ENCODE data around the gene WDR41.
"Not testable (repeated sequence)": the region's sequence is repeated elsewhere in the genome, so short reads cannot be mapped to it uniquely, and the experiment has no call there.

The WDR41 gene

DNA sequence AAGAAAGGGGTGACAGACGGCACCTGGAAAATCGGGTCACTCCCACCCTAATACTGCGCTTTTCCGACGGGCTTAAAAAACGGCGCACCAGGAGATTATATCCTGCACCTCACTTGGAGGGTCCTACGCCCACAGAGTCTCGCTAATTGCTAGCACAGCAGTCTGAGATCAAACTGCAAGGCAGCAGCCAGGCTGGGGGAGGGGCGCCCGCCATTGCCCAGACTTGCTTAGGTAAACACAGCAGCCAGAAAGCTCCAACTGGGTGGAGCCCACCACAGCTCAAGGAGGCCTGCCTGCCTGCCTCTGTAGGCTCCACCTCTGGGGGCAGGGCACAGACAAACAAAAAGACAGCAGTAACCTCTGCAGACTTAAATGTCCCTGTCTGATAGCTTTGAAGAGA lies 17.1 kb downstream of the WDR41 start:
- H3K4me3 Mint-ChIP-seq; H3K27ac Mint-ChIP-seq; H3K4me1 Mint-ChIP-seq (ENCODE audit: low read depth); H3K9me3 Mint-ChIP-seq; H3K27me3 Mint-ChIP-seq (ENCODE audit: low read depth): not testable (repeated sequence)
- peaks cover 14% of the 10 kb centered on the region for H3K36me3 Mint-ChIP-seq (ENCODE audit: low read depth)

DNA sequence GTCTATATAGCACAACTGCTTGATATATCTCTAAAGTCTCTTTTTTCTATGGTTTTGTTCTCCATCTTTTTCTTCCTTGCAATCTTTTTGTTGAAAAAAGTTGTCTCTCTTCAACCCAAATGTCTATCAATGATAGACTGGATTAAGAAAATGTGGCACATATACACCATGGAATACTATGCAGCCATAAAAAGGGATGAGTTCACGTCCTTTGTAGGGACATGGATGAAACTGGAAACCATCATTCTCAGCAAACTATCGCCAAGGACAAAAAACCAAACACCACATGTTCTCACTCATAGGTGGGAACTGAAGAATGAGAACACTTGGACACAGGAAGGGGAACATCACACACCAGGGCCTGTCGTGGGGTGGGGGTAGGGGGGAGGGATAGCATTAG lies 23.2 kb downstream of the WDR41 start:
- H3K27ac Mint-ChIP-seq; H3K27me3 Mint-ChIP-seq (ENCODE audit: low read depth); H3K4me3 Mint-ChIP-seq; H3K4me1 Mint-ChIP-seq (ENCODE audit: low read depth): not testable (repeated sequence)
- Mint-ChIP-seq H3K9me3 (peaks cover 14% of the 10 kb centered on the region), H3K36me3 (ENCODE audit: low read depth) (peaks cover 13% of the 10 kb centered on the region)

- H3K4me3 Mint-ChIP-seq: no peak overlapping the region
- H3K36me3 Mint-ChIP-seq (ENCODE audit: low read depth): no peaks in the 10 kb centered on the region
- no peaks in the 10 kb centered on the region for H3K27me3 Mint-ChIP-seq (ENCODE audit: low read depth)
- H3K27ac Mint-ChIP-seq: no peak overlapping the region
- H3K4me1 Mint-ChIP-seq (ENCODE audit: low read depth): peaks cover 3% of the 10 kb centered on the region
- H3K9me3 Mint-ChIP-seq: peaks cover 4% of the 10 kb centered on the region
Measured at GRCh38 chr5:77463905-77464304, 28.2 kb downstream of the WDR41 start.

GRCh38 chr5:77461287-77461686 lies 30.8 kb downstream of the WDR41 start:
- Mint-ChIP-seq H3K27me3 (ENCODE audit: low read depth) (no peaks in the 10 kb centered on the region), H3K9me3 (no peaks in the 10 kb centered on the region), H3K4me1 (ENCODE audit: low read depth) (peaks cover 3% of the 10 kb centered on the region), H3K4me3 (no peak overlapping the region), H3K36me3 (ENCODE audit: low read depth) (no peaks in the 10 kb centered on the region), H3K27ac (no peak overlapping the region)

- Mint-ChIP-seq H3K27me3 (ENCODE audit: low read depth) (no peaks in the 10 kb centered on the region), H3K4me1 (ENCODE audit: low read depth) (no peaks in the 10 kb centered on the region), H3K36me3 (ENCODE audit: low read depth) (peaks cover 3% of the 10 kb centered on the region), H3K27ac (no peak overlapping the region), H3K9me3 (no peaks in the 10 kb centered on the region), H3K4me3 (no peak overlapping the region)
Measured at GRCh38 chr5:77454123-77454522, 38.0 kb downstream of the WDR41 start.

DNA sequence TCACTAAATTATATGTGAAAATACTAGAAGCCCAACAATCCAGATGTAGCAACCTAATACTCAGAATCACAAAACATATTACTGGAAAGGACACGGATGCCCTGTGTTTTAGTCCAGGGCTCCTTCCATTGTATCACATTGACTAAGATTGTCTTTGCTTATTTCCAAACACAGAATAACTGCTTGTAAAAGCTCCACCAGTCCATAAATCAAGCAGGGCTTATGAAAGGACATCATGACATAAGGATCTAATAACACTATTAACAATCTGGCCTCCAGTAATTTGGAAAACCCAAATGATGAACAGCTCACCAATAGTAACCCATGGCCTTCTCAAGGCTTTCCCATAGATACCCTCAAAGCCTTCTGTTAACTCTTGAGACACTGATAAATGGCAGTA lies 39.8 kb downstream of the WDR41 start:
- Mint-ChIP-seq H3K4me1 (ENCODE audit: low read depth) (no peaks in the 10 kb centered on the region), H3K36me3 (ENCODE audit: low read depth) (peaks cover 6% of the 10 kb centered on the region), H3K27me3 (ENCODE audit: low read depth) (no peaks in the 10 kb centered on the region), H3K4me3 (no peak overlapping the region), H3K9me3 (peaks cover 2% of the 10 kb centered on the region), H3K27ac (no peak overlapping the region)

DNA sequence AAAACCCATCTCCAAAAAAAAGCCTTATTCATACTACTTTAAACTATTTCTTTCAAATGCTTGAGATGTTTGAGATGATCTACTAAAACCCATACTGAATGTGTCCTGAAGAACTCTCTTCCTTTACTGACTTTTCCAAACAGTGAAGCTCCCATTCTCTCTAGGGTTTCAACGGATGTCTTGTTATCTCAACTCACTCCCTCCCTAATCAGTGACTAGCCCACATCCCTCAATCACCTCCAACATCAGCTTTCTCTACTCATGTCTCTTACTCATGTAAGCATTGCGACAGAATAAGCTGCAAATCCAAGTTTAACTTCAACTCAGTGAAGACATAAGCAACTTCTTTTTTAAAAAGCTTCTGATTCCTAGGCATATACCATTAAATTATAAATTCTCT lies 42.1 kb downstream of the WDR41 start:
- no peak overlapping the region for H3K27ac Mint-ChIP-seq
- H3K4me1 Mint-ChIP-seq (ENCODE audit: low read depth): no peaks in the 10 kb centered on the region
- no peak overlapping the region for H3K4me3 Mint-ChIP-seq
- peaks cover 14% of the 10 kb centered on the region for H3K36me3 Mint-ChIP-seq (ENCODE audit: low read depth)
- H3K27me3 Mint-ChIP-seq (ENCODE audit: low read depth): no peaks in the 10 kb centered on the region
- peaks cover 5% of the 10 kb centered on the region for H3K9me3 Mint-ChIP-seq

GRCh38 chr5:77449277-77449676 lies 42.8 kb downstream of the WDR41 start:
- no peaks in the 10 kb centered on the region for H3K27me3 Mint-ChIP-seq (ENCODE audit: low read depth)
- no peak overlapping the region for H3K4me3 Mint-ChIP-seq
- peaks cover 17% of the 10 kb centered on the region for H3K36me3 Mint-ChIP-seq (ENCODE audit: low read depth)
- no peak overlapping the region for H3K27ac Mint-ChIP-seq
- H3K4me1 Mint-ChIP-seq (ENCODE audit: low read depth): no peaks in the 10 kb centered on the region
- H3K9me3 Mint-ChIP-seq: peaks cover 5% of the 10 kb centered on the region

DNA sequence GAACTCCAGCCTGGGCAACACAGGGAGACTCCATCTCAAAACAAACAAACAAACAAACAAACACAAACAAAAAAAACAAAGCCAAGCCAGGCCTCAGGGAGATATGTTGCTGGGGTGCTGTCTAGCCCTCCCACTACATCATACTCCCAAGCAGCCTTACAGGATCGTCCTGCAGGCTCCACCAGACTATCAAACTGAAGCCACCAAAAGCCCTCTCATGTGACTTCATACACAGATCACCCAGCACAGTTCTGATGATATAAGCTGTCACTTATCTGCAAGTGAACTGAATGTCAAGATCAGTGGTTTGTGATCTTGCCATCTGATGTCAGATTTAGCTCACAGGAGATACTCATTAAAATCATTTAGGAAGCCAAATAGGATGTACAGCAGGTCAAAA lies 43.3 kb downstream of the WDR41 start:
- Mint-ChIP-seq H3K36me3 (ENCODE audit: low read depth) (peaks cover 19% of the 10 kb centered on the region), H3K4me3 (no peak overlapping the region), H3K27me3 (ENCODE audit: low read depth) (no peaks in the 10 kb centered on the region), H3K4me1 (ENCODE audit: low read depth) (no peaks in the 10 kb centered on the region), H3K27ac (no peak overlapping the region), H3K9me3 (peaks cover 5% of the 10 kb centered on the region)

DNA sequence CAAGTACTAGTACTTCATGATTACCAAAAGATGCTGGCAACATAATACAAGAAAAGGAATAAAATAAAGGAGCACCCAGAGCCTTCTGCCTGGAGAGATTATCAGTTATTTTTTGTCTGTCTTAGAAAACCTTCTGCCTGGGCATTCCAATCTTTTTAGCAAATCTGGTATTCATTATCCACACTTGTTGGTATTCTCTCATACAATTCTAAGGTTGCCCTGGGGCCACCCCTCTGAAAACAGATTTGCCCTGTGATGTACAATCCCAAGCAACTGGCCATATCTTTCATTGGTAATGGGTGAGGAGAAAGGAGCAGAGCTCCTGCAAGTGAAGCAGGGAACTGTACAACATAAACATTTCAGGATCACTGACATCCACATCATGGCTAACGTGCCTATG lies 47.8 kb downstream of the WDR41 start:
- Mint-ChIP-seq H3K27me3 (ENCODE audit: low read depth) (no peaks in the 10 kb centered on the region), H3K4me1 (ENCODE audit: low read depth) (no peaks in the 10 kb centered on the region), H3K36me3 (ENCODE audit: low read depth) (peaks cover 15% of the 10 kb centered on the region), H3K4me3 (no peak overlapping the region), H3K27ac (no peak overlapping the region), H3K9me3 (peaks cover 5% of the 10 kb centered on the region)

GRCh38 chr5:77443670-77444069 lies 48.4 kb downstream of the WDR41 start:
- H3K4me1 Mint-ChIP-seq (ENCODE audit: low read depth): no peaks in the 10 kb centered on the region
- no peaks in the 10 kb centered on the region for H3K27me3 Mint-ChIP-seq (ENCODE audit: low read depth)
- H3K9me3 Mint-ChIP-seq: peaks cover 5% of the 10 kb centered on the region
- H3K4me3 Mint-ChIP-seq: no peak overlapping the region
- H3K36me3 Mint-ChIP-seq (ENCODE audit: low read depth): peaks cover 15% of the 10 kb centered on the region
- no peak overlapping the region for H3K27ac Mint-ChIP-seq

DNA sequence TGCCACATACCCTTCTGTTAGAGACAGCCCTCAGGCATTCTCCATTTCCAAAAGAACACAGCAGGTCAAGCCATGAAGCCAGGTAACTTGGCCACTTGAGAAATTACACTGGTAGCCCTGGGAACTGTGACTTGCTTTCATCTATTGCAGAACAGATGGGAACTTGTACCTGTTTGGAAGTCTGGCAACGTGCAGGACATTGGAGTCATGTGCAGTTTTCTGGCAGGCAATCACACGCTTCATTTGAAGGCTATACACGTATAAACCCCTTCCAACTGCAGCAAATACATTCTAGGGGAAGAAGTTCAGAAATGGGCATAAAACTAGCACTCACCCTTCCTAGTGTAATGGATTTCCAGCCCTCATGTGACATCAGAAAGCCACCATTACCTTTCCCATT lies 54.0 kb downstream of the WDR41 start:
- peaks cover 5% of the 10 kb centered on the region for H3K36me3 Mint-ChIP-seq (ENCODE audit: low read depth)
- H3K4me3 Mint-ChIP-seq: no peak overlapping the region
- no peaks in the 10 kb centered on the region for H3K27me3 Mint-ChIP-seq (ENCODE audit: low read depth)
- no peaks in the 10 kb centered on the region for H3K9me3 Mint-ChIP-seq
- H3K27ac Mint-ChIP-seq: no peak overlapping the region
- H3K4me1 Mint-ChIP-seq (ENCODE audit: low read depth): no peaks in the 10 kb centered on the region

GRCh38 chr5:77437194-77437593 lies 54.9 kb downstream of the WDR41 start:
- no peak overlapping the region for H3K4me3 Mint-ChIP-seq
- H3K9me3 Mint-ChIP-seq: no peaks in the 10 kb centered on the region
- H3K4me1 Mint-ChIP-seq (ENCODE audit: low read depth): no peaks in the 10 kb centered on the region
- H3K27me3 Mint-ChIP-seq (ENCODE audit: low read depth): no peaks in the 10 kb centered on the region
- no peak overlapping the region for H3K27ac Mint-ChIP-seq
- peaks cover 5% of the 10 kb centered on the region for H3K36me3 Mint-ChIP-seq (ENCODE audit: low read depth)

GRCh38 chr5:77431719-77432118 lies 60.4 kb downstream of the WDR41 start:
- Mint-ChIP-seq H3K27me3 (ENCODE audit: low read depth) (no peaks in the 10 kb centered on the region), H3K4me3 (no peak overlapping the region), H3K36me3 (ENCODE audit: low read depth) (peaks cover 5% of the 10 kb centered on the region), H3K4me1 (ENCODE audit: low read depth) (peaks cover 7% of the 10 kb centered on the region), H3K27ac (no peak overlapping the region), H3K9me3 (no peaks in the 10 kb centered on the region)

GRCh38 chr5:77431286-77431685 lies 60.8 kb downstream of the WDR41 start:
- H3K27ac Mint-ChIP-seq: no peak overlapping the region
- no peak overlapping the region for H3K4me3 Mint-ChIP-seq
- peaks cover 7% of the 10 kb centered on the region for H3K4me1 Mint-ChIP-seq (ENCODE audit: low read depth)
- no peaks in the 10 kb centered on the region for H3K27me3 Mint-ChIP-seq (ENCODE audit: low read depth)
- H3K9me3 Mint-ChIP-seq: no peaks in the 10 kb centered on the region
- H3K36me3 Mint-ChIP-seq (ENCODE audit: low read depth): peaks cover 5% of the 10 kb centered on the region

DNA sequence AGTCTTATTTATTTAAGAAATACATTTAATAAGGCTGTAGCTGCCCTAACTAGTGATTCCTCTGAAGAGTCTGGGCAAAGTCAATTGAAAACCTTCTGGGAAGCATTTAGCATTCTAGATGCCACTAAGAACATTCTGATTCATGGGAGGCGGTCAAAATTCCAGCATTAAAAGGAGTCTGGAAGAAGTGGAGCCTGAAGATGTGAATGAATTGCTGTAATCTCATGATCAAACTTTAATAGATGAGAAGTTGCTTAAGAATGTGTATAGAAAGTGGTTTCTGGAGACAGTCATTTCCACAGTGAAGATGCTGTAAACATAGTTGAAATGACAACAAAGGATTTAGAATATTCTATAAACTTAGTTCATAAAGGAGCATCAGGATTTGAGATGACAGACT lies 61.4 kb downstream of the WDR41 start:
- H3K27ac Mint-ChIP-seq: no peak overlapping the region
- H3K4me1 Mint-ChIP-seq (ENCODE audit: low read depth): peaks cover 7% of the 10 kb centered on the region
- no peak overlapping the region for H3K4me3 Mint-ChIP-seq
- no peaks in the 10 kb centered on the region for H3K9me3 Mint-ChIP-seq
- no peaks in the 10 kb centered on the region for H3K27me3 Mint-ChIP-seq (ENCODE audit: low read depth)
- peaks cover 5% of the 10 kb centered on the region for H3K36me3 Mint-ChIP-seq (ENCODE audit: low read depth)
